ENCODE data around the gene UNC13C.
"Not testable (repeated sequence)": the region's sequence is repeated elsewhere in the genome, so short reads cannot be mapped to it uniquely, and the experiment has no call there.

The UNC13C gene

DNA sequence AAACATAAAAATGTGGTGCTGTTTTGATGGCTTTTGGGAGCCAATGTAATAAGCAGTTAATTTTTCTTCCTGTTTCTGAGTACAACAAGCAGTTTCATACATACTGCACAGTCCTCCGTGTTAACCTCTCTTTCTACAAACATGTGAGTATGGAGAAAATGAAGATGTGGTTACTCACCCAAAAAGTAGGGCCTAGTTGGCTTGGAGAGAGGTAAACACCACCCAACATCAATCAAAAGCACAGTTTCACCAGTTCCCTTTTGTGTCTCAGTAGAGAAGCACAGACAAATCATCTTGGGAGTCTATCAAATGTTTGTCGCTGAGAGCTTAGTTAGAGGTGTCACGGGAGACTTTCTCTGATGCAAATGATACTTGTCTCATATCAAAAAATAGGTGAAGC is 320.2 kb downstream of the UNC13C start:
- no peak for DNase-seq (ENCODE audit: low read depth in 3 of 3)

DNA sequence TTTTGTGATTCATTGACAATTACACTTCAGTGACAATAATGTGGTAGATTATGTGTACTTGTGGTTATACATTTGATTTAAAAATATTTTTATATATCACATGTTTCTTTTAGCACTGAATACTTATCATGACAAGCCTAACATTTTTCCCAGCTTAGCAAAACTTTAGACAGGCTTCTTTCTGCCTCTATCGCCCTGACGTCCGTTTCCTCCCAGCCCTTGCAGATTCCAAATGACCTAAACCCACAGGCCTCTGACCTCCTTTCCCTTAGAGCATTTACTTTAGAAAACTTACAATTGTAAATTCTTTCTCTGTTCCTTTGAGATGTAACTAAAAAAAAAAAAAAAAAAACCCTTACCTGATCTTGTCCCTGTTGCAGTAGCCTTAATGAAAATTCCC is 326.1 kb downstream of the UNC13C start:
- DNase-seq (ENCODE audit: low read depth in 3 of 3), result no peak

DNA sequence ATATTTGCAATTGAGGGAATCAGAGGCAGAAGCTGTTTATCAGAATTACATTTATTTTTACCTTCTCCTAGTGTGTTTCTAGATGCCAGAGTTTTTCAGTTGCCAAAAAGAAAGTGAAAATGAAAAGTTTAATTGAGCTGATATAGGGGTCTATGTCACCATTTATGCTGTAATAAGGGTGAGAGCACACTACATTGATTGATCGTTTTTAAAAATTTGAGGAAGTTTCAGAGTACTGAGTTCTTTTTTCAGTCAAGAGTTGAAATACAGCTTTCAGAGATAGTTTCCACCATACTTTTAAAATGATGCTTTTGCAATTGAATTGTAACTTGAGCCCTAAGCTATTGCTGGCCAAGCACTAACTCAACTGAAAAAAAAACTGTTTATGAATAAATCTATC is 326.9 kb downstream of the UNC13C start:
- DNase-seq (ENCODE audit: low read depth in 3 of 3), result no peak

DNA sequence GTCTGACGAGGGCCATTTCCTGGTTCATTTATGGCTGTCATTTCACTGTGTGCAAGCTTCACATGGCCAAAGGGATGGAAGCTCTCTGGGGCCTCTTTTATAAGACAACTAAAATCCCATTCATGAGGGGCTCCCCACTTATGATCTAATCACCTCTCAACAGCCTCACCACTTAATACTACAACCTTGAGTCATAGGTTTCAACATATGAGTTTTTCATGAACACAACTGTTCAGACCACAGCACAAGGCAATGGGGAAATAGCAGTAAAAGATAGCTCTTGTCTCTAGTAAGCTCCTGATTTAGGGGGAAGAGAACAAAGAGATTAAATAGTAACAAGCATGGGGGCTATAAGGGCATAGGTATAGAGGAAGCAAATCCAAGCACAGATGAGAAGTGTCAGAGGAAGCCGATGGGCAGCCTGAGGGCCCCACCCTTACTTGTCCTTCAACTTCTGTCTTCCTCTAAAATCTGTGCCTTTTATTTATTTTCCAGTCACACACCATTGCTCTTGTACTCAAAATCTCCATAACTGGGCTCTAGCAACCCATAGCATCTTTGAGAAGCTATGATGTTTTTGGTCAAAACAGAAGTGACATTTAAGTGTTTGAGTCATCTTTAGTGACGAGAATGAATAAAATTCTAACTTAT is 329.1 kb downstream of the UNC13C start:
- no peak for DNase-seq (ENCODE audit: low read depth in 3 of 3)

DNA sequence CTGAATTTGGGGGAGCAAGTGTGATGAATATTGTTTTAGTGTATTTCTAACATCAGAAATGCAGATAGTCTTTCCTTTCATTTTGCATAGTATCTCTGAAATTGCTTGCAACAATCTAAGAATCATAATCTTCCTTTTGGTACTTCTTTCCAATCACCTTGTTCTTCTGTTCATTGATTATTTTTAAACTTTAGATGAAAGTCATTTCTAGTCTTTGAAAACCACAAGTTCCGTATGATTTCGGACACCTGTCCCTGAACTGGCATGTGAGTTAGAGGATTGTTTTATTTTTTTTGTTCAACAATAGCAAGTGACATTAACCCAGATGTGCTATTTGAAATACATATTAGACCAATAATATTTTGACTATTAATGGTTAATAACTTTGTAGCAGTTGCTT is 329.7 kb downstream of the UNC13C start:
- no peak for DNase-seq (ENCODE audit: low read depth in 3 of 3)

DNA sequence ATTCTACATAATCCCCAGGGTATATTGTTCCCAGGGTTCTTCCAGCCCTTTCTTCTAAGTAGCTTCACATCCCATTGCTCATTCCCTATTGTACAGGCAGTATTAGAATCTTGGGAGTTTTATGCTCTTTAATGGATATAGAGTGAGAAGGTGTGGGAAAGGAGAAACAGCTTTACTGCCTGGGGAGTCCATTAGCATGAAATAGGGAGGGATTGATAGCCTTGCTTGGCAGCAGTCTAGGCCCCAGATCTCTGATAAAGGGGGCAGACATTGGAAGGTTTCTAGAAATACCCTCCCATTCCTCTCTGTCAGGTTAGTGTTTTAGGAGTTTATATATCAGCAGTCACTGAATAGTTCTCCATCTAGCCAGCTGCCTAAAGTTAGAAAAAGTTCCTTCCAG is 334.3 kb downstream of the UNC13C start:
- no peak for DNase-seq (ENCODE audit: low read depth in 3 of 3)

DNA sequence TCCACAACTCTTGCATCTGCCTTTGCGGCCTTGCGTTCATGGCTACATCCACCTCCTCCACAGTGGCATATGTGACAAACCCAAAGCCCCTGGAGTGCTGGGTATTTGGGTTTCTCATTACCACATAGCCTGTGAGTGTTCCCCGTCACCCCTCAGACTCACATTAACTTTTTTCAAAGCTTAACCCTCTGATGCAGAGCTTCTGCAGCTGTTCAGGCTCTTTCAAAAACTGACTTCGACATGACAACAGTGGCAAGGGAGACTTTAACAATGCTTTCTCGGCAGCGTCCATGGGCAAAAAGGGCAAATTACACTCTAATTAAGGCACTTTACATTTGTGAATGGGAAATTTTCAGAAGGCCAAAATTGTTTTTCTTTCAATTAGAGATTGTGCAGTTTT is 343.2 kb downstream of the UNC13C start:
- DNase-seq (ENCODE audit: low read depth in 3 of 3), result no peak

DNA sequence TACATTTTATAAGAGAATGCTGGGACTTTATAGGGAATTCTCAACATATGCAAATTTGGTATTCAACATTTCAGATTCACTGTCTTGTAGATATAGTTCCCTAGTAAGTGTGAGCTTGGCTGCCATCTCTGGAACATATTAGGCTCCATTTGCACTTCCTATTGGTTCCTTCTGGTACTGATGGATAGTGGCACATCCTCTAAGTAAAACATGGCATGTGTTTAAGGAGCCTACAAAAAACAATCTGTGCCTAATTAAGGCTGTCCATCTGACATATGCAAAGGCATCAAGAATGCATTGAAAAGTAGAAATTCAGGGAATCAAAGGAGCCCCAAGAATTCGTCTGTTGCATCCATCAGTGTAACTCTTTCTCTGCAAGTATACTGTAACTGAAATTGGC is 344.1 kb downstream of the UNC13C start:
- no peak for DNase-seq (ENCODE audit: low read depth in 3 of 3)

DNA sequence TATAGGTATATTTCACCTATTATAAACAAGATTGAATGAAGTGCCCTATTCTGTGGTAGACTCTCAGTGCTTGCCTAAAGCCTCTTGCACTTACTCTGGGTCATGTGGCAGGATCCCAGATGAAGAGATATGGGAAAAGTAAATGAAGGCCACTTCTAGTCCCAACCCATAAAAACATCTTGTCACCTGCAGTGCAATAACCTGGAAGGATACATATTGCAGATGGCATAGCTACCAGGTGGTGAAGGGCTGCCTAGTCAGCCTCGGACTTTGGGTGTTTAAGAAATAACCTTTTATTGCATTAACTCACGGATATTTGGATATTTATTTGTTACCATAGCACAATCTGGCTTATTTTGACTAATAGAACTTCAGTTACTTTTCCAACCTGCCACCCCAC is 367.1 kb downstream of the UNC13C start:
- DNase-seq (ENCODE audit: low read depth in 3 of 3), result no peak

DNA sequence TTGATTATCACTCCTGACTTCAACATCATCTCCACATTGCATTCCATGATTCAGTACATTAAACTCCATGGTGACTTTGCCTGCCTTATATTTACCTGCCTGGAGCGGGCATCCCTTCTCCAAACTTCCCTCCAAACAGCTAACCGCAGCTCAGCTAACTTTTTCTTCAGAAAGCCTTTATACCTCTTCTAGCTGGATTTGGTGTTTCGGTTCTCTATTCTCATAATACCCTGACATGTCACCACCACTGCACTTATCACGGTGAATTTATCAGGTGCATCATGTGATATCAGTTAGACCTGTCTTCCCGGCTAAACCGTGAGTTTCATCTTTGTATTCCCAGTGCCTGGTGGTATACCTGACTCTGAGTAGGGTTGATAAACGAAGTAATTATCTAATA is 367.6 kb downstream of the UNC13C start:
- DNase-seq (ENCODE audit: low read depth in 3 of 3), result no peak

DNA sequence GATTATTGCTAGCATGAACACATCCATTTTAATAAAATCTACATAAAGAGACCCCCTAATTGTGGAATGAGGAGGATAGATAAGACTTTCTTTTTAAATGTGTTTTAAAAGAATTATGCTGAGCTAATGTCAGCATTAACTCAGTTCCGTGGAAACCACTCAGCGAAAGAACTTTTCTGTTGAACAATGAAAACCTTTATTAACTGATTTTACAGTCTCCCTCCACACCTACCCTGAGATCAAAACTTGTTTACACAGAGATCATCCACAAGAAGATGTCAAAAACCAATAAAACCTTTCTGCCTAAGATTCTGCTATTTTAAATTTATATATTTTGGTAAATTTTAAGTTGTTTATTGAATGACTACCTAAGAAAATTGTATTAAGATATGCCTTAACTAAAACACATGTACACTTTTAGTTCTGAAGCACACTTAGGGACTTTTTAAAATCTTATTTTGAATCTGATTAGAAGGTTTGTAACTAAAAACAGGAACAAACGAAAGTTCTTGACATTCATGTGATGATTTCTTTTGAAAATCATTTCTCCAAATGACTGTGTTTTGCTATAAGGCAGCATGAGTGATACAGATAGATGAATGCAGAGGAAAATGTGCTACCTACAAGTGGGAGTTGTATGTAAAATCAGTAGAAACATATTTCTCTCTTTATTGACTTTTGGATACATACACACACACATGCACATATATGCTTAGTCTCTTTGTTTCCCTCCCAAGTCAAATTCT is 369.0 kb downstream of the UNC13C start:
- DNase-seq (ENCODE audit: low read depth in 3 of 3), result no peak

DNA sequence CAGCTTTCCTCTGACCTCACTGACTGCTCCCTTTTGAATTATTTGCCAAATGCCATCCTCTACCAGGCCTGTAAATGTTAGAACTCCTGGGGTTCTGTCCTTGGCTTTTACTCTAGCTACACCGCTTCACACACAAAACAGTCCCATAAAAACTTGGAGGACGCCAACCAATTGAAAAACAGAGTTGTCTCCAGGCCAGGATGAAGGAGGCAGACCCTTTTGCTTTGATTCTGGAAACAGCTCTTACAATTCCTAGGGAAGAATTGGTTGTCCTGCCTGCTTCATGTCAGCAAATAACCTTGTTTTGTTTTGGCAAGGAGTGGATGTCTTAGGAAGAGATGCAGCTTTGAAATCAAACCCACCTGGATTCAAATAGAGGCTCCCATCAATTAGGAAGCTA is 375.5 kb downstream of the UNC13C start:
- DNase-seq (ENCODE audit: low read depth in 3 of 3), result no peak

DNA sequence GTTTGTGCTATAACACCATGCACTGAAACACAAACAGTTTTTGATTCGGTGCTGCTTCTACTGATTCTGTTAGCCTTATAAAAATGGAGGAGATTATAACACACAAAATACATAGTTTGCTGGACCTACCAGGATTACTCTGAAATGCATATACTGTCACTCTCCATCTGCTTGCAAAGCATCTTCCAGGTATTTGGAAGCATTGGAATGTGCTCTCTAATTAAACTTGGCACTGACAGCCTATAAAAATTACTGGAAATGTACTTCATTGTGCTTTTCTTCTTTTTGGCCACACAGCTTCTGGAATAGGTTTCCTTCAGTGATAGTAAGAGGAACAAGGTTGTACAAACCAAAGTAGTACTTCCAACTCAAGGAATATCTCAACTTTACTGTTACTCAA is 376.1 kb downstream of the UNC13C start:
- DNase-seq (ENCODE audit: low read depth in 3 of 3), result no peak

DNA sequence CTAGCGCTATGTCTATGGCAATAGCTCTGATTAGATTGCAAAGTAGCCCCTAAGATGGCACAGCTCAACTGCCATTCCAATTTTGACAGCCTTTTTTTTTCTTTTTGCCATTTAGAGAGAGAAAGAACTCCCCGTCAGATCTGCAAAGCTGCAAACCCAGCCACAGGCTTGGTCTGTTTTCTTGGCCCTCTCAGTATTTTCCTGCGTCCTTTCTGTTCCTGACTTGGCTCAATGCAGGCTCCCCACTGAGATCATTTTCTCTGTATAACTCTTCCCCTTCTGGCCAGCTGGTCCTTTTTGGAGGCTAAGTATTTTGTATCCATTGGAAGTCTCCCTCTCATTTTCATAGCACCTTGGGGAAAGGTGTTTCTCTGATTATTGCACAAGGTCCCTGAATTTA is 386.7 kb downstream of the UNC13C start:
- DNase-seq (ENCODE audit: low read depth in 3 of 3), result no peak

DNA sequence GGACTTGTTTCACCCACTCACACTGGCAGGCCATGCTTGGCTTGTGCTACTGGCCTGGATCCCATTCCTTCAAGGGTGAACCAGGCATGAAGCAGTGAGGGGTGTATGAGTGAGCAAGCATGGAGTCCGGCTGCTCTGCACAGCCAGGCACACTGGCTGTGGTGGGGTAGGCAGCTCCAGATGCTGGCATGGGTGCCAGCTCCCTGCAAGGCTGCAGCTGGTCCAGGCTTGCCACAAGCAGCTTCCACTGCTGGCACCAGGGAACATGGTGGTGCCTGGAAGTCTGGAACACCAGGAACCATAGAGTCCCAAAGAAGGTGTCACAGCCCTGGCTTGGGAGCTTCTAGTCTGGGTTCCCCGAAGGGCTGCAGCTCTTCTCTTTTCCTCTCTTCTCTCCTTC is 395.1 kb downstream of the UNC13C start:
- DNase-seq (ENCODE audit: low read depth in 3 of 3), result no peak

DNA sequence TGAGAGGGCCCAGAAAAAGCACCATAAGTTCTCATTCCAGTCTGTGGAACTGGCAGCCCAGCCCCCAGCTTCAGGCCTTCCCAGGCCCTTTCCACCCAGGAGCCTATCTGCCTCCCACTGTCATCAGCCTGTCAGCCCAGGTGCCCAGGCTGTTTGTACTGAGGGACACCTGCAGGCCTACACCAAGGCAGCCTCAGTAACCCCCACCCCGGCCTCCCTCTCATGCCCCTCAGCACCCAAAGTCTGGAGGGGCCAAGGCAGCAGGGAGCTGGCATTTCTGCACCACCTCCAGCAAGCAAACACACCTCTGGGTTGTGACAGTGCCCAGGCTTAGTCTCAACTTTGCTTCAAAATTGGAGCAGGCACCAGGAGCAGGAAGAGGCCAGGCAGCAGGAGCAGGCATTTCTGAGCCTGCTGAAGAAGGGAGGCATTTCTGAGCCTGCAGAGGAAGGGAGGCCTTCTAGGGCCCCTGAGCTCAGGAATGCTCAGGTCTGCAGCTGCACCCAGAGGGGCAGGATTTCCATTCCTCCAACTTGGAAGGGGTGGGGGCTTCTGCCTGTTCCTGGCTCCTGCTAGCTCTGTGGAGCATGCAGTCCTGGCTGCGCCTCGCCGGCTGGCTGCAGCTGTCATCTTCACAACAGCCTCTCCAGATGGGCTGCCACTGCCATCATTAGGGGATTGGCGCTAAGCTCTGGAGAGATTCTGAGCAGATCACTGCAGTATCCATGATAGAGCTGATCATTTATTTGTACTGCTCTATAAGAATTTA is 396.1 kb downstream of the UNC13C start:
- DNase-seq (ENCODE audit: low read depth in 3 of 3), result no peak

DNA sequence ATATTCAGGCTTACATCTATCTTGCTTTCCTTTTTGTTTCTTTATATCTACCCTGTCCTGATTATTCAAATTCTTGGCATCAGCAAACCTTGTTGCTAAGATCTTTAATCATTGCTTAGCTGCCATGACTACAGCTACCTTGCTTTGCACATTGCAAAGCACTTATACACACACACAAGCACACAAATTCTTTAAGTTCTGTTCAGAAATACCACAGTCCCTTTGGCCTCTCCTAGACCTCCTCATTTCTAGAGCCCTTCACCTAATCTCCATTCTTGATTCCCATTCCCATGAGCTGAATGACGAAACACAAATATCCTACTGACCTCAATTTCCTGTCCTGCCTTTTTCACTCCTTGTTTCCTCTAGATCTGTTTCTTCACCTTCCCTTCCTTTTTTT is 409.6 kb downstream of the UNC13C start:
- DNase-seq (ENCODE audit: low read depth in 3 of 3), result no peak

DNA sequence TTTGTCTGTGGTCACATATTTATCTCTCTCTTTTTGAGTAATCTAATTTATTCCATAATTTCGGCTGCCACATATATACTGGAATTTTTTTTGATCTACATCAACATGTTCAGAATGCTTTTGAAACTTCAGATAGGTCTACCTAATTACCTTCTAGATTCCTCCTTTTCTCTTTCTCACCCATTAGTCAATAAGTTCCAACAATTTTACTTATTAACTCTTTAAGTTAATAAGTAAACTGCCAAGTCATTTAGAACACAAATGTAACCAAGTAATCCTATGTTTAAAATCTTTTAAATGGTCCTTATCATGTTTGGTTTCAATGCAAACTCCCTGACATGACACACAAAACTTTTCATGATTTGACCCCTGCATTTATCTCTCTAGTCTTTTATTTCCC is 410.5 kb downstream of the UNC13C start:
- no peak for DNase-seq (ENCODE audit: low read depth in 3 of 3)

DNA sequence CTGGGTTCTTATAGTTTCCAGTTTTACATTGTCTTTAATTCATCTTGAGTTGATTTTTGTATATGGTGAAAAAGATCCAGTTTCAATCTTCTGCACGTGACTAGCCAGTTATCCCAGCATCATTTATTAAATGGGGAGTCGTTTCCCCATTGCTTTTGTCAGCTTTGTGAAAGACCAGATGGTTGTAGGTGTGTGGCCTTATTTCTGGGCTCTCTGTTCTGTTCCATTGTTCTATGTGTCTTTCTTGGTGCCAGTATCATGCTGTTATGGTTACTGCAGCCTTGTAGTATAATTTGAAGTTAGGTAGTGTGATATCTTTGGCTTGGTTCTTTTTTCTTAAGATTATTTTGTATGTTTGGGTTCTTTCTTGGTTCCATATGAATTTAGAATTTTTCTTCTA is 432.2 kb downstream of the UNC13C start:
- DNase-seq (ENCODE audit: low read depth in 3 of 3), result no peak

DNA sequence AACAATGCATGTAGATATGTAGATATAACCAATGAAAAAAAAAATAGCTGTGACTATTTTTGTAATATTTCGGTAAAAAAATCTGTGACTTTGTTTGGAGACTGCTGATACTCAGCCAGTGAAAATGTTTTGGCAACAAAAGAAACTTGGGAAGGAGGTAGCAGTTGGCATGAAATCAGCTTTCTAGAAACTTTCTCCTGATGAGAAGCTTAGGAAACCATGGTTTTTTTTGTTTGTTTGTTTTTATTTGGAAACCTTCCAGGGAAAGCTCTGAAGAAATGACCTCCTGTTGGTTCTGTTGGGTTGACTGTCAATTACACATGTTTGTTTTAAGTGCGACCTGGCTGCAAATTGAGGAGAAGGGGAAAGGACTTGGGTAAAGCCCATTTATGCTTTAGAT is 445.9 kb downstream of the UNC13C start:
- no peak for DNase-seq (ENCODE audit: low read depth in 3 of 3)

DNA sequence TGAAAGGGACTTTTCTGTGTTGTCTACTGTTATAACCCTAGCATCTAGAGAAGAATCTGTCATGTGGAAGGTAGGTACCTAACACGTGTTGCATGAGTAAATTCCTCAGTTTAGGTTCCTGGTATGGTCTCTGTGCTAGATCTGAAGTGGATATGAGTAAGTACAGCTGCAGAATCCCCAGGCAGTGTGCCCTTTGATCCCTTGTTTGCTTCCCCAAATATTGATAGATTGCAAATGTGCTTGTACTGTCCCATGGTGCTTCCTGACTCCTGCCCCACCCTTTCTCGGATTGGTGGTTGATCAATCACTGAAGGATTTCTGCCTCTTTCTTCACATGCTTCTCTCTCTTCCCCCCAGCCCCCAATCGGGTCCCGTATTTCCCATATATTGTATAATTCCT is 450.4 kb downstream of the UNC13C start:
- DNase-seq (ENCODE audit: low read depth in 3 of 3), result no peak

DNA sequence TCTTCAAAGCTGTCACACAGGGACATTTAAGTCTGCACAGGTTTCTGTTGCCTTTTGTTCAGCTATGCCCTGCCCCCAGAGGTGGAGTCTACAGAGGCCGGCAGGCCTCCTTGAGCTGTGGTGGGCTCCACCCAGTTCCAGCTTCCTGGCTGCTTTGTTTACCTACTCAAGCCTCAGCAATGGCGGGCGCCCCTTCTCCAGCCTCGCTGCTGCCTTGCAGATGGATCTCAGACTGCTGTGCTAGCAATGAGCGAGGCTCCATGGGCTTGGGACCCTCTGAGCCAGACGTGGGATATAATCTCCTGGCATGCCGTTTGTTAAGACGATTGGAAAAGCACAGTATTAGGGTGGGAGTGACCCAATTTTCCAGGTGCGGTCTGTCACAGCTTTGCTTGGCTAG is 472.0 kb downstream of the UNC13C start:
- DNase-seq (ENCODE audit: low read depth in 3 of 3), result not testable (repeated sequence)

DNA sequence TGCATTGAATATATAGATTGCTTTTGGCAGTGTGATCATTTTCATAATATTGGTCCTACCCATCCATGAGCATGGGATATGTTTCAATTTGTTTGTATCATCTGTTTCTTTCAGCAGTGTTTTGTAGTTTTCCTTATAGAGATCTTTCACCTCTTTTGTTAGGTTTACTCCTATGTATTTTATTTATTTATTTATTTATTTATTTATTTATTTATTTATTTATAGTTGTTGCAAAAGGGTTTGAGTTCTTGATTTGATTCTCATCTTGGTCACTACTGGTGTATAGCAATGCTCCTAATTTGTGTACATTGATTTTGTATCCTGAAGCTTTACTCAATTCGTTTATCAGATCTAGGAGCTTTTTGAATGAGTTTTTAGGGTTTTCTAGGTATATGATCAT is 478.2 kb downstream of the UNC13C start:
- no peak for DNase-seq (ENCODE audit: low read depth in 3 of 3)

All from stimulated activated CD4-positive, alpha-beta T cell treated with anti-CD3 and anti-CD28 coated beads, TNF-alpha, amount 100 ng/mL, for 24 hours (primary cell).